Activated naive CD4-positive, alpha-beta T cell (primary cell): Measurements from ENCODE around the gene PRAMEF20.

ENCODE experiments used
- DNase-seq, 4 experiments: peaks; one replicate each; lab custom pipeline; 2025; lab: John Stamatoyannopoulos, UW

The PRAMEF20 gene

GRCh38 chr1:13462682-13463081 lies 52.4 kb downstream of the PRAMEF20 start:
- no peak for DNase-seq

DNA sequence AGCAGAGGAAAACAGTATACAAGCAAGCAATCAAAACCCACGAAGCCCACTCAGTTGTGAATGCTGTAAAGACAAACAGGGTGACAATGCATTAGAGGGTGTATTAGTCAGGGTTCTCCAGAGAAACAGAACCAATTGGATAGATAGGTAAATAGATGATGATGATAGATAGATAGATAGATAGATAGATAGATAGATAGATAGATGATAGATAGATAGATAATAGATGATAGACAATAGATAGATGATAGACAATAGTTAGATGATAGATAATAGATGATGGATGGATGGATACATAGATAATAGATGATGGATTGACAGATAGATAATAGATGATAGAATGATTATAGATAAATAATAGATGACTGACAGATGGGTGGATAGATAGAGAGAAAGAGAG lies 55.3 kb downstream of the PRAMEF20 start:
- no peak for DNase-seq

- DNase-seq = no peak
Measured at GRCh38 chr1:13469343-13469742, 59.1 kb downstream of the PRAMEF20 start.
